AG09319 (cell line): ENCODE data around the gene SELENOM.

Experiments
- DNase-seq: peaks from one replicate; pipeline ENCODE4 v3.0.0-alpha.2; 2010; ENCODE audit warnings: low read depth; ENCODE audit errors: extremely low read depth
- TF ChIP-seq, protein P1 (sequence below): IDR thresholded peaks from 2 replicates; pipeline ENCODE4 v1.5.1; 2011; ENCODE audit warnings: low read depth, mild to moderate bottlenecking, inconsistent platforms, low read length, moderate library complexity

Gene SELENOM

GRCh38 chr22:31125521-31126117 lies 18.3 kb upstream of the SELENOM start:
- DNase-seq = no peak
- TF ChIP-seq, protein P1, sequence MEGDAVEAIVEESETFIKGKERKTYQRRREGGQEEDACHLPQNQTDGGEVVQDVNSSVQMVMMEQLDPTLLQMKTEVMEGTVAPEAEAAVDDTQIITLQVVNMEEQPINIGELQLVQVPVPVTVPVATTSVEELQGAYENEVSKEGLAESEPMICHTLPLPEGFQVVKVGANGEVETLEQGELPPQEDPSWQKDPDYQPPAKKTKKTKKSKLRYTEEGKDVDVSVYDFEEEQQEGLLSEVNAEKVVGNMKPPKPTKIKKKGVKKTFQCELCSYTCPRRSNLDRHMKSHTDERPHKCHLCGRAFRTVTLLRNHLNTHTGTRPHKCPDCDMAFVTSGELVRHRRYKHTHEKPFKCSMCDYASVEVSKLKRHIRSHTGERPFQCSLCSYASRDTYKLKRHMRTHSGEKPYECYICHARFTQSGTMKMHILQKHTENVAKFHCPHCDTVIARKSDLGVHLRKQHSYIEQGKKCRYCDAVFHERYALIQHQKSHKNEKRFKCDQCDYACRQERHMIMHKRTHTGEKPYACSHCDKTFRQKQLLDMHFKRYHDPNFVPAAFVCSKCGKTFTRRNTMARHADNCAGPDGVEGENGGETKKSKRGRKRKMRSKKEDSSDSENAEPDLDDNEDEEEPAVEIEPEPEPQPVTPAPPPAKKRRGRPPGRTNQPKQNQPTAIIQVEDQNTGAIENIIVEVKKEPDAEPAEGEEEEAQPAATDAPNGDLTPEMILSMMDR = no peak

- no peak for DNase-seq
- TF ChIP-seq, protein P1 = no peak
Measured at GRCh38 chr22:31124811-31125465, 17.6 kb upstream of the SELENOM start.

- TF ChIP-seq, protein P1 = no peak
- DNase-seq = no peak
Measured at GRCh38 chr22:31124290-31124689, 16.9 kb upstream of the SELENOM start.

DNA sequence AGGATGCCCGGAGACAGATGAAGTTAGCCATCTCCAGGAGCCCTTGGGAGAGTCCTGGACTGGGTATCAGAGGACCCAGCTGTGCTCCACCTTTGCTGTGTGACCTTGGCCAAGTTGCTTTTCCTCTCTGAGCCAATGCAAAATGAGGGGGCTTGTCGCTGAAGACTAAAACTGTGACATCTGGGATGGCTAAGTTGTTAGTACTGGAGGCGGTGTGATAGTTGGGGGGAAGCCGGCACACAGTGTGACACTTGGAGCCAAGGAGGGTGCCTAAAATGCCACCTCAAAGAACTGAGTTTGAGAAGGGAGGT lies 15.9 kb upstream of the SELENOM start:
- TF ChIP-seq, protein P1 = no peak
- no peak for DNase-seq

DNA sequence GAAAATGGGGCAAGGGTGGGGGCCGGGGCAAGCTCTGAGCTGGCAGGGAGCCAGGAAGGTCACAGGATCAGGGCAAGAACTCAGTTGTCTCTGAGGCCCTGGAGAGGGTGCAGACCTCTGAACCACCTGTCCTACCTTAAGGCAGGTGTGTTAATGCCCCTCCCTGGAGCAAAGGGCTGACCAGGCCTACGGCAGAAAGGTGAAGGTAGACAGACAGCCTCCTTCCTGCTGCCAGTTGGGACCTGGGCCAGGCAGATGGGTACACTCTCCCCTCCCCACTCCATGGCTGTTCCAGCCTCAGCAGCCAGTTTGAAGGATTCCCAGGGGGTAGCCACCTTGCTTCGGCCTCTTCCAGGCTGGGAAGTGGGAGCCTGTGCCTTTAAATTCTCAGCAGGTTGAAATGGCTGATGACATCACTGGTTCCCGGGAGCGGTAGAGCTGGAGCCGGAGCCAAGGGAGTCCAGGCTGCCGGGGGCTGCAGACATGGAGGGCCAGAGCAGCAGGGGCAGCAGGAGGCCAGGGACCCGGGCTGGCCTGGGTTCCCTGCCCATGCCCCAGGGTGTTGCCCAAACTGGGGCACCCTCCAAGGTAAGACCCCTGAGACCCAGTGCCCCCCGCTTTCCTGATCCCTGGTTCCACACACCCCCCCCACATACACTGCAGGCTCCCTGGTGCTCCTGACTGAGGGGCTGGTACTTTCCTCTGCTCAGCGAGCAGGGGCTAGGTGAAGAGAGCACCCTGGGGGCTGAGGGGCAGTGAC lies 15.3 kb upstream of the SELENOM start, which contains the start of gene INPP5J:
INPP5J (plus strand) TSS at position 435 of the 760 bp plus-strand sequence; CDS start at position 484, 49 bp downstream.
- TF ChIP-seq, protein P1 = no peak
- DNase-seq = no peak

- TF ChIP-seq, protein P1 = no peak
Measured at GRCh38 chr22:31122196-31122531, 14.8 kb upstream of the SELENOM start.

DNA sequence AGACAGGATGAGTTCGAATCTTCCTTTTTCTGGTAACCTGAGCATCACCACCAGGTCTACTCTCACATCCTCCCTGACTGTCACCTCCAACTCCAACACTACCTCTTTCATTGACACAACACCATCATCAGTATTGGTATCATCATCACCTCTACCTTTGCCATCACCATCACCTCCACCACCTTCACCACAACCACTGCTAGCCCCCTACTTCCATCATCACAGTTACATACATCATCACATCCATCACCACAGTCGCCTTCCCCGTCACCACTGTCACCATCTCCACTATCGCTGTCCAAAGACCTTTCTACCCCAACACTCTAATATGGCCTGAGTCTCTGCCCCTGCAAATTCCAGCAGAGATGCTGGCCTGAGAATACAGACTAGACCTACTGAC lies 14.0 kb upstream of the SELENOM start:
- DNase-seq = no peak
- TF ChIP-seq, protein P1 = no peak

More at GRCh38 chr22:31122196-31122531, 14.8 kb upstream of the SELENOM start:
- DNase-seq = no peak
